GM12878 (cell line): Measurements from ENCODE around the gene FAM9A. TPM values are rescaled to one million over a fixed set of nuclear protein-coding genes. Genes with fewer than 3 reads are reported as not detected.

ENCODE experiments used
- ATAC-seq: fragments of 200-7000 bp; cut with Tn5 transposase; 3 replicates; pipeline ENCODE4 v1.9.1; 2020; ENCODE audit warnings: mild to moderate bottlenecking, moderate library complexity
- BruUV-seq: library from RNA; stranded (reverse); fragments of 400-500 nt; replicated peaks from 2 replicates; lab custom pipeline; 2021; lab: Mats Ljungman, UMichigan
- CTCF ChIA-PET: fragments of 300-600 bp; sonication (Branson Sonifier 250); formaldehyde crosslinking; extraction: SDS; loops from one replicate; lab custom pipeline; 2021; ENCODE audit warnings: inconsistent platforms; lab: Yijun Ruan, JAX
- POLR2A ChIA-PET: fragments of 350-600 bp; formaldehyde crosslinking; extraction: SDS; loops from one replicate; lab custom pipeline; 2021; ENCODE audit warnings: inconsistent platforms; lab: Charles Lee
- RAD21 ChIA-PET: fragments of 300-600 bp; sonication (Branson Sonifier 250); formaldehyde crosslinking; loops from one replicate; lab custom pipeline; 2023; ENCODE audit warnings: antibody characterized with exemption; ENCODE audit not compliant: unreplicated experiment; lab: Charles Lee
- SMC1A ChIA-PET: fragments of 300-600 bp; sonication (Branson Sonifier 250); formaldehyde crosslinking; loops from one replicate; lab custom pipeline; 2023; ENCODE audit not compliant: unreplicated experiment, uncharacterized antibody; lab: Charles Lee
- DNase-seq: peaks from one replicate; pipeline ENCODE4 v3.0.0-alpha.2; 2011; ENCODE audit warnings: low read depth, low spot score
- FAIRE-seq: peaks from 3 replicates; lab custom pipeline; 2011; peaks lifted over from hg19 to GRCh38; lab: Jason Lieb, UNC
- H2AFZ ChIP-seq: 2 replicates; pipeline ENCODE4 v1.6.0; 2011; ENCODE audit warnings: low read depth, low read length, control low read depth; ENCODE audit not compliant: control insufficient read depth
- H3K27ac ChIP-seq: 2 replicates; pipeline ENCODE4 v1.5.1; 2011; ENCODE audit warnings: control low read depth; ENCODE audit not compliant: control insufficient read depth, insufficient read depth
- H3K27me3 ChIP-seq, 2 experiments: replicated peaks in 1 of 2; 2 replicates each; pipeline versions ENCODE4 v1.6.0 to v1.6.1; 2011; ENCODE audit warnings: low read length in 1 of 2; ENCODE audit not compliant: control insufficient read depth in 2 of 2, insufficient read depth in 2 of 2
- H3K36me3 ChIP-seq, 2 experiments: 2 replicates each; pipeline ENCODE4 v1.5.1; 2011; ENCODE audit warnings: low read length in 1 of 2; ENCODE audit not compliant: control insufficient read depth in 2 of 2, insufficient read depth in 2 of 2
- H3K4me1 ChIP-seq: 2 replicates; pipeline ENCODE4 v1.6.1; 2011; ENCODE audit warnings: mild to moderate bottlenecking, low read length, moderate library complexity, mixed read lengths; ENCODE audit not compliant: control insufficient read depth, insufficient read depth
- H3K4me2 ChIP-seq: 2 replicates; pipeline ENCODE4 v1.6.0; 2011; ENCODE audit warnings: control low read depth; ENCODE audit not compliant: control insufficient read depth, insufficient read depth
- H3K4me3 ChIP-seq: fragments of 200-600 bp; sonication (generic); 2 replicates; pipeline ENCODE4 v1.5.1; 2016
- H3K79me2 ChIP-seq: 2 replicates; pipeline ENCODE4 v1.6.0; 2011; ENCODE audit warnings: low read length; ENCODE audit not compliant: control insufficient read depth, insufficient read depth
- H3K9ac ChIP-seq: 2 replicates; pipeline ENCODE4 v1.8.0; 2011; ENCODE audit warnings: low read length, control low read depth, mixed read lengths; ENCODE audit not compliant: control insufficient read depth, insufficient read depth
- H3K9me3 ChIP-seq: replicated peaks from 3 replicates; pipeline ENCODE4 v1.5.1; 2011; ENCODE audit warnings: mild to moderate bottlenecking, low read length; ENCODE audit not compliant: control insufficient read depth, insufficient read depth
- H4K20me1 ChIP-seq: 2 replicates; pipeline ENCODE4 v1.6.0; 2011; ENCODE audit not compliant: control insufficient read depth, insufficient read depth
- CREB1 ChIP-seq: IDR thresholded peaks from 2 replicates; pipeline ENCODE4 v1.6.1; 2012; ENCODE audit warnings: low read depth, mild to moderate bottlenecking, inconsistent platforms
- E2F4 ChIP-seq: IDR thresholded peaks from 2 replicates; pipeline ENCODE4 v1.6.1; 2012; ENCODE audit warnings: low read depth, low read length, improper control_type of control experiment
- FOXK2 ChIP-seq: fragments of 450-650 bp; IDR thresholded peaks from 2 replicates; pipeline ENCODE4 v1.6.1; 2017; ENCODE audit warnings: mild to moderate bottlenecking, moderate library complexity
- FOXM1 ChIP-seq: IDR thresholded peaks from 2 replicates; pipeline ENCODE4 v1.6.1; 2012; ENCODE audit warnings: low read depth, mild to moderate bottlenecking, inconsistent platforms, low read length, moderate library complexity
- HDAC6 ChIP-seq: fragments of 200-600 bp; sonication (generic); IDR thresholded peaks from one replicate; pipeline ENCODE4 v1.8.0; 2017; ENCODE audit warnings: antibody characterized with exemption; ENCODE audit not compliant: unreplicated experiment
- LARP7 ChIP-seq: fragments of 450-650 bp; IDR thresholded peaks from 2 replicates; pipeline ENCODE4 v1.6.1; 2017; ENCODE audit warnings: mild to moderate bottlenecking
- MTA2 ChIP-seq: fragments of 450-650 bp; IDR thresholded peaks from 2 replicates; pipeline ENCODE4 v1.6.1; 2016; ENCODE audit warnings: low read depth, mild to moderate bottlenecking, moderate library complexity
- NR2F1 ChIP-seq: fragments of 450-650 bp; conservative IDR thresholded peaks from 2 replicates; pipeline ENCODE4 v1.6.1; 2017; ENCODE audit warnings: mild to moderate bottlenecking
- NRF1 ChIP-seq: conservative IDR thresholded peaks from 2 replicates; pipeline ENCODE4 v1.6.1; 2011; ENCODE audit warnings: mild to moderate bottlenecking, low read depth, low read length, improper control_type of control experiment
- POLR2A ChIP-seq: IDR thresholded peaks from 2 replicates; pipeline ENCODE4 v1.6.1; 2011; ENCODE audit warnings: low read depth, mild to moderate bottlenecking, low read length
- POLR2AphosphoS2 ChIP-seq: IDR thresholded peaks from 2 replicates; pipeline ENCODE4 v1.6.1; 2011; ENCODE audit warnings: low read depth, mild to moderate bottlenecking, low read length, improper control_type of control experiment, moderate library complexity
- RFX5 ChIP-seq: IDR thresholded peaks from 2 replicates; pipeline ENCODE4 v1.6.1; 2011; ENCODE audit warnings: low read depth, low read length, improper control_type of control experiment
- SRF ChIP-seq, 2 experiments: IDR thresholded peaks; 2 replicates each; pipeline ENCODE4 v1.6.1; 2011; ENCODE audit warnings: low read depth in 2 of 2, low read length in 2 of 2, mild to moderate bottlenecking in 1 of 2, moderate library complexity in 1 of 2
- TCF7 ChIP-seq: IDR thresholded peaks from 2 replicates; pipeline ENCODE4 v1.6.1; 2014; ENCODE audit warnings: antibody characterized with exemption, borderline replicate concordance
- WRNIP1 ChIP-seq: IDR thresholded peaks from 2 replicates; pipeline ENCODE4 v1.6.1; 2011; ENCODE audit warnings: low read depth, low read length, improper control_type of control experiment, borderline replicate concordance
- ZNF274 ChIP-seq: IDR thresholded peaks from one replicate; pipeline ENCODE4 v1.8.0; 2011; ENCODE audit not compliant: insufficient read length, insufficient read depth
- ZNF384 ChIP-seq: IDR thresholded peaks from 2 replicates; pipeline ENCODE4 v1.6.1; 2012; ENCODE audit warnings: low read depth, mild to moderate bottlenecking, low read length, improper control_type of control experiment, borderline replicate concordance
- WGBS: methylation state at CpG from one replicate; pipeline ENCODE4 v1.1.6; 2016; ENCODE audit warnings: low lambda C conversion rate; ENCODE audit not compliant: insufficient replicate concordance, insufficient coverage; ENCODE audit errors: missing lambda C conversion rate; 5-methylcytosine and 5-hydroxymethylcytosine counted together
- in situ Hi-C: fragments of 300-500 bp; cut with MboI; formaldehyde crosslinking; loops from 9 replicates; pipeline ENCODE4 v1.14.3; 2018; ENCODE audit warnings: mixed read lengths
- intact Hi-C: fragments of 100-400 bp; cut with micrococcal nuclease; formaldehyde crosslinking; loops from one replicate; pipeline ENCODE4 v1.14.2; 2022; ENCODE audit not compliant: unreplicated experiment
- polyA plus RNA-seq, 11 experiments: library from polyadenylated mRNA; depleted of rRNA in 4 of 11; unstranded in 6 of 11; stranded (reverse) in 5 of 11; fragments of >200 nt; fragmentation: Nextera tagmentation in 4 of 11; fragmentation: Illumina TruSeq in 1 of 11; extraction: Ambion mirVana in 4 of 11; extraction: Trizol in 1 of 11; gene quantifications; 1 replicate in 1 of 11; 2 replicates in 10 of 11; pipeline versions ENCODE4 v1.2.1 to v1.2.3, GENCODE V29; 2011 to 2016; ENCODE audit warnings: inconsistent platforms in 2 of 11, missing spikeins in 2 of 11, low read depth in 1 of 11
- total RNA-seq, 4 experiments: library from RNA; depleted of rRNA in 3 of 4; stranded (reverse); fragments of >200 nt in 3 of 4; fragmentation: Illumina TruSeq in 1 of 4; extraction: Trizol in 1 of 4; gene quantifications; 2 replicates each; pipeline versions ENCODE4 v1.2.1 to v1.2.3, GENCODE V29; 2013 to 2021
- TF ChIP-seq, protein P1 (sequence below): IDR thresholded peaks from 2 replicates; pipeline ENCODE4 v1.6.1; 2012; ENCODE audit warnings: low read depth, low read length, improper control_type of control experiment
- TF ChIP-seq, protein P2 (sequence below): IDR thresholded peaks from 2 replicates; pipeline ENCODE4 v1.6.1; 2012; ENCODE audit warnings: low read length, inconsistent platforms
- TF ChIP-seq, protein P3 (sequence below): IDR thresholded peaks from 2 replicates; pipeline ENCODE4 v1.6.1; 2012; ENCODE audit warnings: mild to moderate bottlenecking, low read depth, low read length

Gene FAM9A
- total and polyA plus RNA-seq, 10 of the 15 experiments (the other 5 are each of a cell fraction or from before 2014, with no cell fraction given) = not detected

DNA sequence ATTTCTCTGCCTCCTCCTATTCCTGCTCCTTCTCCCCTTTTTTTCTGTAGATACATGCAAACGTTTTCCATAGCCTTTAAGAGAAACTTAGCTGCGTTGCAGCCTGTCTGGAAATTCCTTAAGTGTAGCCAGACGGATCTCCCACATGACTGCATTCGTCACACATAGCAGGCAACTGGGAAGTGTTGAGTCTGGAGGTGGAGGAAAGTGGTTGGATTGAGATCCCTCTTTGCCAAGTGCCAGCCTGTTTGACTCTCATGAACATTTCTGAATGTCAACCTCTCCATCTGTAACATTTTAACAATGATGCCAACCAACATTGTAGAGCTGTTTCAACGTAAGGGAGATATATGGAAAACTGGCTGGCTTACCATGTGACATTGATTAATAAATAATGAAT, 45.1 kb upstream of the FAM9A start:
- in situ Hi-C loops = no loop called here
- BruUV-seq = no TSS peak
- Histone ChIP-seq H2AFZ (no peak overlapping the region), H3K27me3 (no peaks in the 10 kb centered on the region), H3K27ac (no peak overlapping the region), H3K9me3 (no peaks in the 10 kb centered on the region), H3K4me2 (no peak overlapping the region), H3K4me1 (no peaks in the 10 kb centered on the region), H3K9ac (no peak overlapping the region), H3K4me3 (no peak overlapping the region), H3K79me2 (no peaks in the 10 kb centered on the region), H3K36me3 (no peaks in the 10 kb centered on the region), H4K20me1 (no peaks in the 10 kb centered on the region)
- POLR2A ChIA-PET = no interaction called here
- CTCF ChIA-PET = no interaction called here
- no peak for ATAC-seq
- RAD21 ChIA-PET = no interaction called here
- no peak for FAIRE-seq
- TF ChIP-seq TCF7 (no peak), FOXK2 (no peak), MTA2 (no peak), HDAC6 (no peak), E2F4 (no peak), ZNF384 (no peak), SRF (IDR thresholded peaks at IDR 0.05; ENCODE audit: low read depth in 2 of 2, low read length in 2 of 2) (no peak), NR2F1 (no peak), CREB1 (no peak), ZNF274 (no peak), POLR2A (no peak), WRNIP1 (no peak), NRF1 (no peak), POLR2AphosphoS2 (no peak), RFX5 (no peak), LARP7 (no peak), FOXM1 (no peak)
- TF ChIP-seq, protein P1, sequence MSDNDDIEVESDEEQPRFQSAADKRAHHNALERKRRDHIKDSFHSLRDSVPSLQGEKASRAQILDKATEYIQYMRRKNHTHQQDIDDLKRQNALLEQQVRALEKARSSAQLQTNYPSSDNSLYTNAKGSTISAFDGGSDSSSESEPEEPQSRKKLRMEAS = no peak
- TF ChIP-seq, protein P2, sequence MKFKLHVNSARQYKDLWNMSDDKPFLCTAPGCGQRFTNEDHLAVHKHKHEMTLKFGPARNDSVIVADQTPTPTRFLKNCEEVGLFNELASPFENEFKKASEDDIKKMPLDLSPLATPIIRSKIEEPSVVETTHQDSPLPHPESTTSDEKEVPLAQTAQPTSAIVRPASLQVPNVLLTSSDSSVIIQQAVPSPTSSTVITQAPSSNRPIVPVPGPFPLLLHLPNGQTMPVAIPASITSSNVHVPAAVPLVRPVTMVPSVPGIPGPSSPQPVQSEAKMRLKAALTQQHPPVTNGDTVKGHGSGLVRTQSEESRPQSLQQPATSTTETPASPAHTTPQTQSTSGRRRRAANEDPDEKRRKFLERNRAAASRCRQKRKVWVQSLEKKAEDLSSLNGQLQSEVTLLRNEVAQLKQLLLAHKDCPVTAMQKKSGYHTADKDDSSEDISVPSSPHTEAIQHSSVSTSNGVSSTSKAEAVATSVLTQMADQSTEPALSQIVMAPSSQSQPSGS = no peak
- TF ChIP-seq, protein P3, sequence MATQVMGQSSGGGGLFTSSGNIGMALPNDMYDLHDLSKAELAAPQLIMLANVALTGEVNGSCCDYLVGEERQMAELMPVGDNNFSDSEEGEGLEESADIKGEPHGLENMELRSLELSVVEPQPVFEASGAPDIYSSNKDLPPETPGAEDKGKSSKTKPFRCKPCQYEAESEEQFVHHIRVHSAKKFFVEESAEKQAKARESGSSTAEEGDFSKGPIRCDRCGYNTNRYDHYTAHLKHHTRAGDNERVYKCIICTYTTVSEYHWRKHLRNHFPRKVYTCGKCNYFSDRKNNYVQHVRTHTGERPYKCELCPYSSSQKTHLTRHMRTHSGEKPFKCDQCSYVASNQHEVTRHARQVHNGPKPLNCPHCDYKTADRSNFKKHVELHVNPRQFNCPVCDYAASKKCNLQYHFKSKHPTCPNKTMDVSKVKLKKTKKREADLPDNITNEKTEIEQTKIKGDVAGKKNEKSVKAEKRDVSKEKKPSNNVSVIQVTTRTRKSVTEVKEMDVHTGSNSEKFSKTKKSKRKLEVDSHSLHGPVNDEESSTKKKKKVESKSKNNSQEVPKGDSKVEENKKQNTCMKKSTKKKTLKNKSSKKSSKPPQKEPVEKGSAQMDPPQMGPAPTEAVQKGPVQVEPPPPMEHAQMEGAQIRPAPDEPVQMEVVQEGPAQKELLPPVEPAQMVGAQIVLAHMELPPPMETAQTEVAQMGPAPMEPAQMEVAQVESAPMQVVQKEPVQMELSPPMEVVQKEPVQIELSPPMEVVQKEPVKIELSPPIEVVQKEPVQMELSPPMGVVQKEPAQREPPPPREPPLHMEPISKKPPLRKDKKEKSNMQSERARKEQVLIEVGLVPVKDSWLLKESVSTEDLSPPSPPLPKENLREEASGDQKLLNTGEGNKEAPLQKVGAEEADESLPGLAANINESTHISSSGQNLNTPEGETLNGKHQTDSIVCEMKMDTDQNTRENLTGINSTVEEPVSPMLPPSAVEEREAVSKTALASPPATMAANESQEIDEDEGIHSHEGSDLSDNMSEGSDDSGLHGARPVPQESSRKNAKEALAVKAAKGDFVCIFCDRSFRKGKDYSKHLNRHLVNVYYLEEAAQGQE = no peak
- WGBS = 17% methylated on average over 5 of the region's 5 CpGs
- intact Hi-C loops = no loop called here
- no peak for DNase-seq
- SMC1A ChIA-PET = no interaction called here
